SK-N-SH (cell line): ENCODE data around the gene CDH15.
A peak's percentile ranks its signal among the peaks of the same experiment; 100 is the strongest.

ENCODE experiments used
- EP300 ChIP-seq, 2 experiments: IDR thresholded peaks; 2 replicates each; pipeline versions ENCODE4 v1.4.0 to v1.6.1; 2012; ENCODE audit warnings: borderline replicate concordance in 1 of 2, low read depth in 1 of 2, low read length in 1 of 2
- IRF3 ChIP-seq: fragments of 150-350 bp; IDR thresholded peaks from 2 replicates; pipeline ENCODE4 v1.6.1; 2016; ENCODE audit warnings: mild to moderate bottlenecking, low read depth, low read length
- POLR2AphosphoS5 ChIP-seq: IDR thresholded peaks from 2 replicates; pipeline ENCODE4 v1.6.1; 2012; ENCODE audit warnings: low read depth, low read length
- RXRA ChIP-seq: IDR thresholded peaks from 2 replicates; pipeline ENCODE4 v1.4.0; 2012; ENCODE audit warnings: low read depth, mild to moderate bottlenecking, borderline replicate concordance
- ZBTB33 ChIP-seq: IDR thresholded peaks from 2 replicates; pipeline ENCODE4 v1.4.0; 2012; ENCODE audit warnings: low read depth, borderline replicate concordance
- TF ChIP-seq, protein P1 (sequence below): fragments of 200-600 bp; sonication (generic); IDR thresholded peaks from 2 replicates; pipeline ENCODE4 v1.6.1; 2017; ENCODE audit warnings: antibody characterized with exemption, mild to moderate bottlenecking, moderate library complexity
- TF ChIP-seq, protein P2 (sequence below): IDR thresholded peaks from 2 replicates; pipeline ENCODE4 v1.6.1; 2012; ENCODE audit warnings: mild to moderate bottlenecking, low read depth, low read length, moderate library complexity

DNA sequence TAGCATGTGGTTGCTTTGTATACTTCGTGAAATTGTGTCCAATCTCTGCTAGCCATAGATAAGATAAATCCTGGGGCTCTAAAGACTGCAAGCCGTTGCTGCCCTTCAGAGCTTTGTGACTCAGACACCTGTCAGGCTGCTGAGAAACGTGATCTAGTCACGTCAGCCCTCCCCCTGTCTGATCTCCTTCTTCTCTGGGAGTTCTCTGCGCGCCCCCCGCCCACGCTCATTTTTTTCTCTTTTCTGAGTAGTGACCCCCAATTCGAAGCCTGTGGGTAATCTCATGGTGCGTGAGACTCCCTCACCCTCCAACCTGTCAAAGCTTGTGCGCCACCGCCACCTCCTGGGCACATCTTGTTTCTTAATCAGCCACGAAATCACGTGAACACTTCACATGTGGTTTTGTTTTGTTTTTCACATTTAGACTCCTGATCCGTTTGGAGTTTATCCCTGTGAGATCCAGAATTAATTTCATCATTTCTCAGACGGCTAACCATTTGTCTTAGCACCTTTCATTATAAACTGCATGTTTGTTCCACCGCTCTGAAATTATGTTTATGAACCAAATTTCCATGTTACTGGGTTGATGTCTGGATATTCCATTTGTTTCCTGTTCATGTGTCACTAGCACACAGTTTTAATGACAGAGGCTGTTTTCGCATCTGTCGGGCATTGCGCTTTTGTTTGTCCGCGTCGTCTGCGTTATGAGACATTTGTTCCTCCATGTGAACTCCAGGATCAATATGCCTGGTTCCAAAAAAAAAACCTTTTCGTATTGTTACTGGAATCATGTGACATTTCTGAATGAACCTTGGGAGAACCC, 45.0 kb downstream of the CDH15 start:
- TF ChIP-seq IRF3 = no peak
- no peak for TF ChIP-seq POLR2AphosphoS5
- TF ChIP-seq, protein P1, sequence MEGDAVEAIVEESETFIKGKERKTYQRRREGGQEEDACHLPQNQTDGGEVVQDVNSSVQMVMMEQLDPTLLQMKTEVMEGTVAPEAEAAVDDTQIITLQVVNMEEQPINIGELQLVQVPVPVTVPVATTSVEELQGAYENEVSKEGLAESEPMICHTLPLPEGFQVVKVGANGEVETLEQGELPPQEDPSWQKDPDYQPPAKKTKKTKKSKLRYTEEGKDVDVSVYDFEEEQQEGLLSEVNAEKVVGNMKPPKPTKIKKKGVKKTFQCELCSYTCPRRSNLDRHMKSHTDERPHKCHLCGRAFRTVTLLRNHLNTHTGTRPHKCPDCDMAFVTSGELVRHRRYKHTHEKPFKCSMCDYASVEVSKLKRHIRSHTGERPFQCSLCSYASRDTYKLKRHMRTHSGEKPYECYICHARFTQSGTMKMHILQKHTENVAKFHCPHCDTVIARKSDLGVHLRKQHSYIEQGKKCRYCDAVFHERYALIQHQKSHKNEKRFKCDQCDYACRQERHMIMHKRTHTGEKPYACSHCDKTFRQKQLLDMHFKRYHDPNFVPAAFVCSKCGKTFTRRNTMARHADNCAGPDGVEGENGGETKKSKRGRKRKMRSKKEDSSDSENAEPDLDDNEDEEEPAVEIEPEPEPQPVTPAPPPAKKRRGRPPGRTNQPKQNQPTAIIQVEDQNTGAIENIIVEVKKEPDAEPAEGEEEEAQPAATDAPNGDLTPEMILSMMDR = peak; percentile 74
- TF ChIP-seq, protein P2, sequence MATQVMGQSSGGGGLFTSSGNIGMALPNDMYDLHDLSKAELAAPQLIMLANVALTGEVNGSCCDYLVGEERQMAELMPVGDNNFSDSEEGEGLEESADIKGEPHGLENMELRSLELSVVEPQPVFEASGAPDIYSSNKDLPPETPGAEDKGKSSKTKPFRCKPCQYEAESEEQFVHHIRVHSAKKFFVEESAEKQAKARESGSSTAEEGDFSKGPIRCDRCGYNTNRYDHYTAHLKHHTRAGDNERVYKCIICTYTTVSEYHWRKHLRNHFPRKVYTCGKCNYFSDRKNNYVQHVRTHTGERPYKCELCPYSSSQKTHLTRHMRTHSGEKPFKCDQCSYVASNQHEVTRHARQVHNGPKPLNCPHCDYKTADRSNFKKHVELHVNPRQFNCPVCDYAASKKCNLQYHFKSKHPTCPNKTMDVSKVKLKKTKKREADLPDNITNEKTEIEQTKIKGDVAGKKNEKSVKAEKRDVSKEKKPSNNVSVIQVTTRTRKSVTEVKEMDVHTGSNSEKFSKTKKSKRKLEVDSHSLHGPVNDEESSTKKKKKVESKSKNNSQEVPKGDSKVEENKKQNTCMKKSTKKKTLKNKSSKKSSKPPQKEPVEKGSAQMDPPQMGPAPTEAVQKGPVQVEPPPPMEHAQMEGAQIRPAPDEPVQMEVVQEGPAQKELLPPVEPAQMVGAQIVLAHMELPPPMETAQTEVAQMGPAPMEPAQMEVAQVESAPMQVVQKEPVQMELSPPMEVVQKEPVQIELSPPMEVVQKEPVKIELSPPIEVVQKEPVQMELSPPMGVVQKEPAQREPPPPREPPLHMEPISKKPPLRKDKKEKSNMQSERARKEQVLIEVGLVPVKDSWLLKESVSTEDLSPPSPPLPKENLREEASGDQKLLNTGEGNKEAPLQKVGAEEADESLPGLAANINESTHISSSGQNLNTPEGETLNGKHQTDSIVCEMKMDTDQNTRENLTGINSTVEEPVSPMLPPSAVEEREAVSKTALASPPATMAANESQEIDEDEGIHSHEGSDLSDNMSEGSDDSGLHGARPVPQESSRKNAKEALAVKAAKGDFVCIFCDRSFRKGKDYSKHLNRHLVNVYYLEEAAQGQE = no peak
- TF ChIP-seq ZBTB33 = no peak
- no peak for TF ChIP-seq RXRA
- TF ChIP-seq EP300 (IDR thresholded peaks at IDR 0.05; ENCODE audit: borderline replicate concordance in 1 of 2, low read depth in 1 of 2, low read length in 1 of 2) = no peak
